ENCODE measurements around the gene CFAP251.

- no peak for TF ChIP-seq CTCF (IDR thresholded peaks at IDR 0.05)
- no peak for TF ChIP-seq POLR2A (IDR thresholded peaks at IDR 0.05; ENCODE audit: low read length)
- TF ChIP-seq HMGXB4 (CRISPR knock-in tag; IDR thresholded peaks at IDR 0.05; ENCODE audit: borderline replicate concordance) = no peak
- no peak for TF ChIP-seq TFCP2L1 (CRISPR knock-in tag; IDR thresholded peaks at IDR 0.05)
- no peak for TF ChIP-seq USF2 (IDR thresholded peaks at IDR 0.05)
- no peak for TF ChIP-seq ZC3H11A (IDR thresholded peaks at IDR 0.05)
- no peak for TF ChIP-seq TP53 (CRISPR knock-in tag; IDR thresholded peaks at IDR 0.05)
- no peak for TF ChIP-seq BCL3 (IDR thresholded peaks at IDR 0.05)
- TF ChIP-seq, protein P1, sequence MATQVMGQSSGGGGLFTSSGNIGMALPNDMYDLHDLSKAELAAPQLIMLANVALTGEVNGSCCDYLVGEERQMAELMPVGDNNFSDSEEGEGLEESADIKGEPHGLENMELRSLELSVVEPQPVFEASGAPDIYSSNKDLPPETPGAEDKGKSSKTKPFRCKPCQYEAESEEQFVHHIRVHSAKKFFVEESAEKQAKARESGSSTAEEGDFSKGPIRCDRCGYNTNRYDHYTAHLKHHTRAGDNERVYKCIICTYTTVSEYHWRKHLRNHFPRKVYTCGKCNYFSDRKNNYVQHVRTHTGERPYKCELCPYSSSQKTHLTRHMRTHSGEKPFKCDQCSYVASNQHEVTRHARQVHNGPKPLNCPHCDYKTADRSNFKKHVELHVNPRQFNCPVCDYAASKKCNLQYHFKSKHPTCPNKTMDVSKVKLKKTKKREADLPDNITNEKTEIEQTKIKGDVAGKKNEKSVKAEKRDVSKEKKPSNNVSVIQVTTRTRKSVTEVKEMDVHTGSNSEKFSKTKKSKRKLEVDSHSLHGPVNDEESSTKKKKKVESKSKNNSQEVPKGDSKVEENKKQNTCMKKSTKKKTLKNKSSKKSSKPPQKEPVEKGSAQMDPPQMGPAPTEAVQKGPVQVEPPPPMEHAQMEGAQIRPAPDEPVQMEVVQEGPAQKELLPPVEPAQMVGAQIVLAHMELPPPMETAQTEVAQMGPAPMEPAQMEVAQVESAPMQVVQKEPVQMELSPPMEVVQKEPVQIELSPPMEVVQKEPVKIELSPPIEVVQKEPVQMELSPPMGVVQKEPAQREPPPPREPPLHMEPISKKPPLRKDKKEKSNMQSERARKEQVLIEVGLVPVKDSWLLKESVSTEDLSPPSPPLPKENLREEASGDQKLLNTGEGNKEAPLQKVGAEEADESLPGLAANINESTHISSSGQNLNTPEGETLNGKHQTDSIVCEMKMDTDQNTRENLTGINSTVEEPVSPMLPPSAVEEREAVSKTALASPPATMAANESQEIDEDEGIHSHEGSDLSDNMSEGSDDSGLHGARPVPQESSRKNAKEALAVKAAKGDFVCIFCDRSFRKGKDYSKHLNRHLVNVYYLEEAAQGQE (IDR thresholded peaks at IDR 0.05) = no peak
- TF ChIP-seq NR3C1 (IDR thresholded peaks at IDR 0.05) = no peak
- TF ChIP-seq EP300 (IDR thresholded peaks at IDR 0.05) = no peak
- TF ChIP-seq, protein P2, sequence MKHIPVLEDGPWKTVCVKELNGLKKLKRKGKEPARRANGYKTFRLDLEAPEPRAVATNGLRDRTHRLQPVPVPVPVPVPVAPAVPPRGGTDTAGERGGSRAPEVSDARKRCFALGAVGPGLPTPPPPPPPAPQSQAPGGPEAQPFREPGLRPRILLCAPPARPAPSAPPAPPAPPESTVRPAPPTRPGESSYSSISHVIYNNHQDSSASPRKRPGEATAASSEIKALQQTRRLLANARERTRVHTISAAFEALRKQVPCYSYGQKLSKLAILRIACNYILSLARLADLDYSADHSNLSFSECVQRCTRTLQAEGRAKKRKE (CRISPR knock-in tag; IDR thresholded peaks at IDR 0.05; ENCODE audit: low read depth) = no peak
- TF ChIP-seq RAD21 (conservative IDR thresholded peaks at IDR 0.05 in 1 of 2, IDR thresholded peaks at IDR 0.05 in 1 of 2) = no peak
- no peak for TF ChIP-seq POLR2AphosphoS2 (conservative IDR thresholded peaks at IDR 0.05; ENCODE audit: low read length)
These were observed 267 bp downstream of the CFAP251 start for GRCh38 chr12:121918679-121919038.

Measured in A549 (cell line).